HEK293 (cell line): ENCODE results near the gene ALDH8A1.

ENCODE experiments used
- CTCF ChIA-PET: fragments of 350-600 bp; formaldehyde crosslinking; extraction: SDS; loops from one replicate; lab custom pipeline; 2021; ENCODE audit warnings: antibody characterized with exemption; lab: Yijun Ruan, JAX
- POLR2A ChIA-PET: fragments of 300-600 bp; formaldehyde crosslinking; extraction: SDS; loops from one replicate; lab custom pipeline; 2020; ENCODE audit warnings: antibody characterized with exemption, inconsistent platforms; lab: Yijun Ruan, JAX
- H3K27ac ChIP-seq: fragments of 200-500 bp; sonication (Bioruptor generic); 2 replicates; pipeline ENCODE4 v1.5.1; 2014; ENCODE audit warnings: low read depth, low read length, control low read depth, inconsistent platforms; ENCODE audit errors: extremely low read depth
- H3K36me3 ChIP-seq, 2 experiments: fragments of 200-500 bp in 1 of 2; sonication (Bioruptor generic) in 1 of 2; 1 replicate in 1 of 2; 2 replicates in 1 of 2; pipeline ENCODE4 v1.5.1; 2014 to 2017; ENCODE audit warnings: inconsistent platforms in 2 of 2, low read length in 2 of 2; ENCODE audit not compliant: control insufficient read depth in 2 of 2, insufficient read depth in 1 of 2
- H3K4me1 ChIP-seq: fragments of 200-500 bp; sonication (Bioruptor generic); 2 replicates; pipeline ENCODE4 v1.5.1; 2014; ENCODE audit warnings: mild to moderate bottlenecking, low read length, inconsistent platforms; ENCODE audit not compliant: control insufficient read depth, insufficient read depth
- H3K4me3 ChIP-seq: 2 replicates; pipeline ENCODE4 v1.5.1; 2011; ENCODE audit warnings: low read depth, mild to moderate bottlenecking, control low read depth, low read length, moderate library complexity
- H3K9me3 ChIP-seq: fragments of 200-500 bp; sonication (Bioruptor generic); 2 replicates; pipeline ENCODE4 v1.5.1; 2014; ENCODE audit warnings: low read depth, low read length, inconsistent platforms; ENCODE audit not compliant: control insufficient read depth, insufficient read depth
- HIC1 ChIP-seq: fragments of 450-650 bp; formaldehyde crosslinking; IDR thresholded peaks from 2 replicates; pipeline ENCODE4 v1.5.1; 2016; ENCODE audit warnings: missing biosample characterization, missing genetic modification characterization
- KLF8 ChIP-seq: fragments of 450-650 bp; formaldehyde crosslinking; IDR thresholded peaks from 2 replicates; pipeline ENCODE4 v1.5.1; 2016; ENCODE audit warnings: missing biosample characterization, missing genetic modification characterization
- PRDM10 ChIP-seq: fragments of 450-650 bp; formaldehyde crosslinking; IDR thresholded peaks from 2 replicates; pipeline ENCODE4 v1.5.1; 2016; ENCODE audit warnings: missing biosample characterization, missing genetic modification characterization
- ZBTB48 ChIP-seq: fragments of 450-650 bp; formaldehyde crosslinking; IDR thresholded peaks from 2 replicates; pipeline ENCODE4 v1.5.1; 2016; ENCODE audit warnings: missing biosample characterization, missing genetic modification characterization
- ZFP3 ChIP-seq: fragments of 450-650 bp; formaldehyde crosslinking; IDR thresholded peaks from 2 replicates; pipeline ENCODE4 v1.5.1; 2016; ENCODE audit warnings: low read depth, missing biosample characterization, missing genetic modification characterization
- ZNF292 ChIP-seq: fragments of 450-650 bp; formaldehyde crosslinking; IDR thresholded peaks from 2 replicates; pipeline ENCODE4 v1.5.1; 2016; ENCODE audit warnings: low read depth, missing biosample characterization, missing genetic modification characterization, borderline replicate concordance
- ZNF341 ChIP-seq: fragments of 450-650 bp; formaldehyde crosslinking; IDR thresholded peaks from 2 replicates; pipeline ENCODE4; 2016; ENCODE audit warnings: low read depth, missing biosample characterization, missing genetic modification characterization
- ZNF366 ChIP-seq: fragments of 450-650 bp; formaldehyde crosslinking; conservative IDR thresholded peaks from 2 replicates; pipeline ENCODE4 v1.5.1; 2016; ENCODE audit warnings: missing biosample characterization, missing genetic modification characterization
- ZNF423 ChIP-seq: fragments of 450-650 bp; formaldehyde crosslinking; IDR thresholded peaks from 2 replicates; pipeline ENCODE4 v1.5.1; 2016; ENCODE audit warnings: missing biosample characterization, missing genetic modification characterization
- ZNF521 ChIP-seq: fragments of 450-650 bp; formaldehyde crosslinking; IDR thresholded peaks from 2 replicates; pipeline ENCODE4 v1.5.1; 2017; ENCODE audit warnings: missing biosample characterization, mild to moderate bottlenecking, missing genetic modification characterization
- ZNF529 ChIP-seq: fragments of 450-650 bp; formaldehyde crosslinking; IDR thresholded peaks from 2 replicates; pipeline ENCODE4 v1.5.1; 2017; ENCODE audit warnings: missing genetic modification characterization, missing biosample characterization; ENCODE audit not compliant: insufficient replicate concordance
- ZNF558 ChIP-seq: fragments of 450-650 bp; formaldehyde crosslinking; IDR thresholded peaks from 2 replicates; pipeline ENCODE4 v1.5.1; 2016; ENCODE audit warnings: missing biosample characterization, missing genetic modification characterization
- ZNF677 ChIP-seq: fragments of 450-650 bp; IDR thresholded peaks from 2 replicates; pipeline ENCODE4 v1.5.0; 2018; ENCODE audit warnings: missing biosample characterization, mild to moderate bottlenecking, missing genetic modification characterization, moderate library complexity
- ZNF747 ChIP-seq: fragments of 450-650 bp; formaldehyde crosslinking; IDR thresholded peaks from 2 replicates; pipeline ENCODE4 v1.5.1; 2016; ENCODE audit warnings: missing biosample characterization, missing genetic modification characterization
- TF ChIP-seq, protein P1 (sequence below): fragments of 450-650 bp; formaldehyde crosslinking; IDR thresholded peaks from 2 replicates; pipeline ENCODE4 v1.5.1; 2016; ENCODE audit warnings: missing biosample characterization, missing genetic modification characterization
- TF ChIP-seq, protein P2 (sequence below): fragments of 450-650 bp; formaldehyde crosslinking; IDR thresholded peaks from 2 replicates; pipeline ENCODE4 v1.5.1; 2017; ENCODE audit warnings: missing biosample characterization, missing genetic modification characterization

ALDH8A1 gene

DNA sequence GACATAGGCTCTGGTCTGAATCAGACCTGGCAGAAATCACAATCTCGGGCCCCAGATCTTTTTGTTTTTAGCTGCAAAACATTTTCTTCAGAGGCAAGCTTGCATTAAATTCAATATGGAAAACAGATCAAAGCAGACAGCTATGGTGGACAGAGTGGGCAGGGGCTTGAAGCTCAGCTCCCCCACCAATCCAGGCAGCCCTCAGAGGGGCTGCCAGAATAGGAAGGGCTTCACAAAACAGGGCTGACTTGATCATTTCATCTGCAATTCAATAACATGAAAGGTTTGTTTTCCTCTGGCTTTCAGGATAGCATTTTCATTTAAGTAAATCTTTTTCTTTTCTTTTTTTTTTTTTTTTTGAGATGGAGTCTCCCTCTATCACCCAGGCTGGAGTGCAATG lies 49.2 kb upstream of the ALDH8A1 start:
- ChIA-PET POLR2A (no interaction called here), CTCF (no interaction called here)
- TF ChIP-seq PRDM10 (peak; percentile 59), ZNF341 (tag by site-specific recombination) (no peak), ZNF292 (tag by site-specific recombination) (no peak), ZNF677 (tag by site-specific recombination) (no peak), ZNF423 (tag by site-specific recombination) (no peak)
- Histone ChIP-seq H3K4me3 (no peak overlapping the region), H3K36me3 (peaks cover 4 to 42% of the 10 kb centered on the region in 2 experiments), H3K9me3 (no peaks in the 10 kb centered on the region), H3K4me1 (no peaks in the 10 kb centered on the region; the same call in 1 of the 2 replicates), H3K27ac (no peak overlapping the region)

GRCh38 chr6:134997133-134997995 lies 47.5 kb upstream of the ALDH8A1 start:
- ChIA-PET POLR2A (no interaction called here), CTCF (interaction anchor here (0.5 to 1.6 kb wide), 6 partner anchors 8 to 888 kb away, joined by 3 to 5 read pairs (median 4); no protein-coding TSS in a partner anchor)
- H3K4me1 ChIP-seq = no peaks in the 10 kb centered on the region; the same call in 1 of the 2 replicates
- H3K36me3 ChIP-seq = peaks cover 15 to 55% of the 10 kb centered on the region in 2 experiments
- H3K9me3 ChIP-seq = no peaks in the 10 kb centered on the region
- H3K27ac ChIP-seq = no peak overlapping the region
- H3K4me3 ChIP-seq = no peak overlapping the region
- no peak for TF ChIP-seq ZNF529 (tag by site-specific recombination)

DNA sequence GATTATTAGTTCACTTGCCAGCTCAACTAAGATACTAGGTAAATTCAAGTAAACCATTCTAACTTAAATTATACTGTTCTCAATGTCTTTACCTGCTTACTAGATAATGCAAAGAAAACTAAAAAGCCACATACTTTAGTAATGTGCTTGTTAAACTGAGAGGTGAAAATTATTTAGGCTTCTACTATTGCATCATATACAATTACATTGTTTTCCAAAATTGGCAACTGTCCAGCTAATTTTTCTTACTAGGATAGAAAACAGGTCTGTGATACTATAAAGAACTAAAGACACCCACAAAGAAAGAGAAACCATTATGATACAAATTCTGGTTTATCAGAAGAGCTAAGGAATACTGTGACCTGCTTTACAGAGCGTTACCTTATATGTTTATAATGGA lies 45.6 kb upstream of the ALDH8A1 start:
- H3K36me3 ChIP-seq = peaks cover 22 to 65% of the 10 kb centered on the region in 2 experiments
- CTCF ChIA-PET = interaction anchor here (0.7 to 1.3 kb wide), 5 partner anchors 8 to 322 kb away, joined by 3 to 4 read pairs (median 3); no protein-coding TSS in a partner anchor
- no peaks in the 10 kb centered on the region; the same call in 1 of the 2 replicates for H3K4me1 ChIP-seq
- POLR2A ChIA-PET = interaction anchor here (1.3 kb wide), 1 partner anchor 59 kb away, joined by 3 read pairs; the partner anchor contains the start of gene HBS1L
- no peak overlapping the region for H3K27ac ChIP-seq
- H3K9me3 ChIP-seq = no peaks in the 10 kb centered on the region
- TF ChIP-seq ZNF366 (0 out of 2 replicates have a peak, but pooled peaks have one; percentile 10), HIC1 (tag by site-specific recombination) (no peak)
- H3K4me3 ChIP-seq = no peak overlapping the region

GRCh38 chr6:134994431-134994830 lies 44.5 kb upstream of the ALDH8A1 start:
- peaks cover 18 to 71% of the 10 kb centered on the region in 2 experiments for H3K36me3 ChIP-seq
- CTCF ChIA-PET = interaction anchor here (0.6 to 1.3 kb wide), 5 partner anchors 10 to 458 kb away, joined by 3 to 6 read pairs (median 3); no protein-coding TSS in a partner anchor
- TF ChIP-seq, protein P1, sequence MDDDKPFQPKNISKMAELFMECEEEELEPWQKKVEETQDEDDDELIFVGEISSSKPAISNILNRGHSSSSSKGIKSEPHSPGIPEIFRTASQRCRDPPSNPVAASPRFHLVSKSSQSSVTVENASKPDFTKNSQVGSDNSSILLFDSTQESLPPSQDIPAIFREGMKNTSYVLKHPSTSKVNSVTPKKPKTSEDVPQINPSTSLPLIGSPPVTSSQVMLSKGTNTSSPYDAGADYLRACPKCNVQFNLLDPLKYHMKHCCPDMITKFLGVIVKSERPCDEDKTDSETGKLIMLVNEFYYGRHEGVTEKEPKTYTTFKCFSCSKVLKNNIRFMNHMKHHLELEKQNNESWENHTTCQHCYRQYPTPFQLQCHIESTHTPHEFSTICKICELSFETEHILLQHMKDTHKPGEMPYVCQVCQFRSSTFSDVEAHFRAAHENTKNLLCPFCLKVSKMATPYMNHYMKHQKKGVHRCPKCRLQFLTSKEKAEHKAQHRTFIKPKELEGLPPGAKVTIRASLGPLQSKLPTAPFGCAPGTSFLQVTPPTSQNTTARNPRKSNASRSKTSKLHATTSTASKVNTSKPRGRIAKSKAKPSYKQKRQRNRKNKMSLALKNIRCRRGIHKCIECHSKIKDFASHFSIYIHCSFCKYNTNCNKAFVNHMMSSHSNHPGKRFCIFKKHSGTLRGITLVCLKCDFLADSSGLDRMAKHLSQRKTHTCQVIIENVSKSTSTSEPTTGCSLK = no peak
- TF ChIP-seq ZFP3 (tag by site-specific recombination) (no peak), ZNF558 (tag by site-specific recombination) (no peak), ZNF747 (tag by site-specific recombination) (no peak), ZBTB48 (tag by site-specific recombination) (no peak), KLF8 (tag by site-specific recombination) (no peak), ZNF521 (no peak)
- TF ChIP-seq, protein P2, sequence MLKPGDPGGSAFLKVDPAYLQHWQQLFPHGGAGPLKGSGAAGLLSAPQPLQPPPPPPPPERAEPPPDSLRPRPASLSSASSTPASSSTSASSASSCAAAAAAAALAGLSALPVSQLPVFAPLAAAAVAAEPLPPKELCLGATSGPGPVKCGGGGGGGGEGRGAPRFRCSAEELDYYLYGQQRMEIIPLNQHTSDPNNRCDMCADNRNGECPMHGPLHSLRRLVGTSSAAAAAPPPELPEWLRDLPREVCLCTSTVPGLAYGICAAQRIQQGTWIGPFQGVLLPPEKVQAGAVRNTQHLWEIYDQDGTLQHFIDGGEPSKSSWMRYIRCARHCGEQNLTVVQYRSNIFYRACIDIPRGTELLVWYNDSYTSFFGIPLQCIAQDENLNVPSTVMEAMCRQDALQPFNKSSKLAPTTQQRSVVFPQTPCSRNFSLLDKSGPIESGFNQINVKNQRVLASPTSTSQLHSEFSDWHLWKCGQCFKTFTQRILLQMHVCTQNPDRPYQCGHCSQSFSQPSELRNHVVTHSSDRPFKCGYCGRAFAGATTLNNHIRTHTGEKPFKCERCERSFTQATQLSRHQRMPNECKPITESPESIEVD (tag by site-specific recombination) = no peak
- POLR2A ChIA-PET = no interaction called here
- no peaks in the 10 kb centered on the region for H3K9me3 ChIP-seq
- H3K4me1 ChIP-seq = no peaks in the 10 kb centered on the region; the same call in 1 of the 2 replicates
- H3K27ac ChIP-seq = no peak overlapping the region
- no peak overlapping the region for H3K4me3 ChIP-seq
